Activated CD4-positive, CD25-positive, alpha-beta regulatory T cell treated with anti-CD3 and anti-CD28 coated beads, Interleukin-2, amount 50 U/mL, for 16 hours (primary cell): ENCODE measurements around the gene PTPN6.

Source experiments
- DNase-seq: peaks from one replicate; pipeline ENCODE4 v3.0.0-alpha.2; 2020; ENCODE audit warnings: low read depth, low spot score

Gene PTPN6

GRCh38 chr12:6923003-6923732, 28.0 kb upstream of the PTPN6 start:
- no peak for DNase-seq

- DNase-seq = no peak
Measured at GRCh38 chr12:6923851-6924250, 27.3 kb upstream of the PTPN6 start.

- DNase-seq = no peak
Measured at GRCh38 chr12:6925239-6925539, 26.0 kb upstream of the PTPN6 start.

- DNase-seq = no peak
Measured at GRCh38 chr12:6925540-6926279, 25.4 kb upstream of the PTPN6 start.

- DNase-seq = no peak
Measured at GRCh38 chr12:6927379-6928021, 23.7 kb upstream of the PTPN6 start, which contains the start of gene ATN1. TSS of gene ATN1 (plus strand) at chr12:6927959. CDS start at chr12:6934002, 6,043 bp downstream.

- DNase-seq = no peak
Measured at GRCh38 chr12:6928022-6928702, 23.0 kb upstream of the PTPN6 start.

- no peak for DNase-seq
Measured at GRCh38 chr12:6928703-6929407, 22.3 kb upstream of the PTPN6 start.

- DNase-seq = no peak
Measured at GRCh38 chr12:6929466-6930452, 21.4 kb upstream of the PTPN6 start.

GRCh38 chr12:6932766-6933165, 18.4 kb upstream of the PTPN6 start:
- no peak for DNase-seq

- no peak for DNase-seq
Measured at GRCh38 chr12:6934110-6934509, 17.0 kb upstream of the PTPN6 start.

- no peak for DNase-seq
Measured at GRCh38 chr12:6935371-6936193, 15.6 kb upstream of the PTPN6 start.

GRCh38 chr12:6936194-6936635, 14.9 kb upstream of the PTPN6 start:
- no peak for DNase-seq

GRCh38 chr12:6936636-6937480, 14.3 kb upstream of the PTPN6 start:
- DNase-seq = no peak

- peak; percentile 85 for DNase-seq
Measured at GRCh38 chr12:6937481-6938352, 13.4 kb upstream of the PTPN6 start.

GRCh38 chr12:6938353-6939190, 12.6 kb upstream of the PTPN6 start:
- DNase-seq = no peak

GRCh38 chr12:6939191-6939540, 12.0 kb upstream of the PTPN6 start:
- DNase-seq = no peak

- DNase-seq = no peak
Measured at GRCh38 chr12:6941267-6941666, 9.9 kb upstream of the PTPN6 start.
